Prostate gland (tissue), 2 donors: Measurements from ENCODE around the gene CDC37.

Source experiments
- CTCF ChIP-seq, 4 experiments: fragments of 200-600 bp in 2 of 4; fragments of 450-650 bp in 2 of 4; sonication (generic) in 2 of 4; IDR thresholded peaks; 1 replicate in 3 of 4; 2 replicates in 1 of 4; pipeline ENCODE4 v1.5.1; 2016 to 2019; ENCODE audit warnings: antibody characterized with exemption in 4 of 4, mild to moderate bottlenecking in 2 of 4, moderate library complexity in 2 of 4
- POLR2A ChIP-seq: fragments of 450-650 bp; IDR thresholded peaks from one replicate; pipeline ENCODE4 v1.6.1; 2016; ENCODE audit warnings: antibody characterized with exemption, mild to moderate bottlenecking
- POLR2AphosphoS5 ChIP-seq: sonication (generic); formaldehyde crosslinking; IDR thresholded peaks from one replicate; pipeline ENCODE4 v1.6.1; 2017; ENCODE audit warnings: antibody characterized with exemption

GRCh38 chr19:10428996-10429381, 25.6 kb upstream of the CDC37 start:
- no peak for TF ChIP-seq CTCF (IDR thresholded peaks at IDR 0.05)
- no peak for TF ChIP-seq POLR2AphosphoS5
- TF ChIP-seq POLR2A: no peak
